Ishikawa (cell line): ENCODE measurements around the gene NUP54.

ENCODE experiments used
- CEBPB ChIP-seq: IDR thresholded peaks from 2 replicates; pipeline ENCODE4 v1.6.1; 2012
- CREB1 ChIP-seq: IDR thresholded peaks from 2 replicates; pipeline ENCODE4 v1.6.1; 2012; ENCODE audit warnings: low read depth
- EGR1 ChIP-seq: IDR thresholded peaks from 2 replicates; pipeline ENCODE4 v1.6.1; 2012
- EP300 ChIP-seq: IDR thresholded peaks from 2 replicates; pipeline ENCODE4 v1.6.1; 2012; ENCODE audit warnings: borderline replicate concordance
- FOXM1 ChIP-seq: IDR thresholded peaks from 2 replicates; pipeline ENCODE4 v1.6.1; 2012; ENCODE audit warnings: low read depth, borderline replicate concordance
- MAX ChIP-seq: IDR thresholded peaks from 2 replicates; pipeline ENCODE4 v1.6.1; 2012
- NFIC ChIP-seq: IDR thresholded peaks from 2 replicates; pipeline ENCODE4 v1.6.1; 2012
- RAD21 ChIP-seq: IDR thresholded peaks from 2 replicates; pipeline ENCODE4 v1.6.1; 2012; ENCODE audit warnings: low read depth
- REST ChIP-seq: IDR thresholded peaks from 2 replicates; pipeline ENCODE4 v1.6.1; 2012; ENCODE audit warnings: low read depth, mild to moderate bottlenecking
- TAF1 ChIP-seq: IDR thresholded peaks from 2 replicates; pipeline ENCODE4 v1.6.1; 2012; ENCODE audit warnings: low read depth, mild to moderate bottlenecking
- TCF12 ChIP-seq: IDR thresholded peaks from 2 replicates; pipeline ENCODE4 v1.6.1; 2012; ENCODE audit warnings: low read depth
- TEAD4 ChIP-seq: IDR thresholded peaks from 2 replicates; pipeline ENCODE4 v1.6.1; 2012
- USF1 ChIP-seq: IDR thresholded peaks from 2 replicates; pipeline ENCODE4 v1.6.1; 2012
- YY1 ChIP-seq: IDR thresholded peaks from 2 replicates; pipeline ENCODE4 v1.6.1; 2012; ENCODE audit warnings: low read depth
- ZBTB7A ChIP-seq: IDR thresholded peaks from 2 replicates; pipeline ENCODE4 v1.6.1; 2012; ENCODE audit warnings: low read depth

The NUP54 gene

GRCh38 chr4:76125816-76126215 lies 22.4 kb downstream of the NUP54 start:
- TF ChIP-seq FOXM1 = no peak
- no peak for TF ChIP-seq MAX
- TF ChIP-seq TCF12 = no peak
- no peak for TF ChIP-seq REST
- no peak for TF ChIP-seq YY1
- no peak for TF ChIP-seq ZBTB7A
- TF ChIP-seq USF1 = no peak
- no peak for TF ChIP-seq EP300
- TF ChIP-seq RAD21 = no peak
- TF ChIP-seq NFIC = no peak
- TF ChIP-seq TAF1 = no peak
- TF ChIP-seq CREB1 = no peak
- no peak for TF ChIP-seq TEAD4
- no peak for TF ChIP-seq CEBPB
- TF ChIP-seq EGR1 = no peak

- TF ChIP-seq TEAD4 (no peak), YY1 (no peak), NFIC (no peak), TAF1 (no peak), EGR1 (no peak), REST (no peak), ZBTB7A (no peak), CEBPB (no peak), TCF12 (no peak), CREB1 (no peak), USF1 (no peak), MAX (no peak), FOXM1 (no peak), RAD21 (no peak), EP300 (no peak)
Measured at GRCh38 chr4:76120199-76120598, 28.0 kb downstream of the NUP54 start.

GRCh38 chr4:76117536-76117935 lies 30.7 kb downstream of the NUP54 start:
- TF ChIP-seq CEBPB = no peak
- no peak for TF ChIP-seq EP300
- TF ChIP-seq FOXM1 = no peak
- TF ChIP-seq CREB1 = no peak
- no peak for TF ChIP-seq YY1

GRCh38 chr4:76116821-76117220 lies 31.4 kb downstream of the NUP54 start:
- no peak for TF ChIP-seq FOXM1
- no peak for TF ChIP-seq EGR1
- TF ChIP-seq TAF1 = no peak
- TF ChIP-seq YY1 = no peak
- no peak for TF ChIP-seq USF1
- no peak for TF ChIP-seq CEBPB
- TF ChIP-seq EP300 = no peak
- no peak for TF ChIP-seq MAX
- TF ChIP-seq RAD21 = no peak
- TF ChIP-seq ZBTB7A = no peak
- no peak for TF ChIP-seq TCF12
- no peak for TF ChIP-seq REST
- TF ChIP-seq CREB1 = no peak
- TF ChIP-seq NFIC = no peak
- TF ChIP-seq TEAD4 = no peak
